ENCODE measurements around the gene ELFN1.

GRCh38 chr7:1647961-1648672 lies 22.0 kb upstream of the ELFN1 start:
- TF ChIP-seq CTCF (IDR thresholded peaks at IDR 0.05; ENCODE audit: low read depth, low read length, missing input control): no peak
- no peak for TF ChIP-seq YY1 (IDR thresholded peaks at IDR 0.05)
- TF ChIP-seq REST (IDR thresholded peaks at IDR 0.05): no peak
- TF ChIP-seq TAF1 (conservative IDR thresholded peaks at IDR 0.05): no peak
- TF ChIP-seq JUND (IDR thresholded peaks at IDR 0.05): no peak
- no peak for TF ChIP-seq SP1 (IDR thresholded peaks at IDR 0.05)
- no peak for TF ChIP-seq RAD21 (IDR thresholded peaks at IDR 0.05)
- TF ChIP-seq ATF3 (IDR thresholded peaks at IDR 0.05): no peak
- TF ChIP-seq EGR1 (IDR thresholded peaks at IDR 0.05; ENCODE audit: low read depth in 2 of 2): no peak
- TF ChIP-seq HNF4G (IDR thresholded peaks at IDR 0.05): no peak
